Hepatocyte (in vitro differentiated cells): ENCODE data around the gene LEMD1.

Experiments used
- EZH2 ChIP-seq: fragments of 200-600 bp; sonication (generic); IDR thresholded peaks from 2 replicates; pipeline ENCODE4 v1.6.1; 2016; ENCODE audit warnings: antibody characterized with exemption, mild to moderate bottlenecking, borderline replicate concordance
- EZH2phosphoT487 ChIP-seq: fragments of 200-600 bp; sonication (generic); IDR thresholded peaks from one replicate; pipeline ENCODE4 v1.6.1; 2018; ENCODE audit warnings: antibody characterized with exemption, mild to moderate bottlenecking, low read depth, moderate library complexity; ENCODE audit not compliant: unreplicated experiment, severe bottlenecking

- TF ChIP-seq EZH2 (no peak), EZH2phosphoT487 (no peak)
Observed at GRCh38 chr1:205350124-205350523, 71.7 kb downstream of the LEMD1 start.
